Measurements from ENCODE around the gene DLG4.
"Not testable (repeated sequence)": the region's sequence is repeated elsewhere in the genome, so short reads cannot be mapped to it uniquely, and the experiment has no call there.

- TF ChIP-seq EZH2 (IDR thresholded peaks at IDR 0.05); POLR2AphosphoS5 (IDR thresholded peaks at IDR 0.05; ENCODE audit: borderline replicate concordance, low read depth, low read length): not testable (repeated sequence)
These were observed 60.1 kb downstream of the DLG4 start for GRCh38 chr17:7159571-7159970.
